Measurements from ENCODE around the gene ACOX3.

ACOX3 gene

GRCh38 chr4:8467016-8467415, 26.5 kb upstream of the ACOX3 start:
- DNase-seq, result no peak

- DNase-seq, result no peak
These were observed 25.4 kb upstream of the ACOX3 start for GRCh38 chr4:8465615-8466611.

DNA sequence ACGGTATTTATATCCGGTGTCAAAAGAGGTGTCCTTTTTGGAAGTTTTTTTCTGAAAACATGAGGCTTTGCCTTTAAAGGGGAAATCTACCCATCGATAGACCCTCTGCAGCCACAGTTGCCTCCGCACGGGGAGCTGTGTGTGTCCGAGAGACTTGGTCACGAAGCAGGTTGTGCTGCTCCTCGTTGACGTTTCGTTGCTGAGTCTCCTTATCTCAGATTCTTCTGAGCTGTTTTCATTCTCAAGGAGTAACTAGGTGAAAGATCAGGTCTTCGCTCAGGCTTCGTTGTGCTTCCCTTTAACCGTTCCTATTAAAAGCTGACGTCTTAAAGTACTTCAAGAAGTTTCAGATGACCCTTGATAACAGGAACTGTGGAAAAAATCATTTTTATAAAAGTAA, 23.9 kb upstream of the ACOX3 start:
- no peak for DNase-seq

DNA sequence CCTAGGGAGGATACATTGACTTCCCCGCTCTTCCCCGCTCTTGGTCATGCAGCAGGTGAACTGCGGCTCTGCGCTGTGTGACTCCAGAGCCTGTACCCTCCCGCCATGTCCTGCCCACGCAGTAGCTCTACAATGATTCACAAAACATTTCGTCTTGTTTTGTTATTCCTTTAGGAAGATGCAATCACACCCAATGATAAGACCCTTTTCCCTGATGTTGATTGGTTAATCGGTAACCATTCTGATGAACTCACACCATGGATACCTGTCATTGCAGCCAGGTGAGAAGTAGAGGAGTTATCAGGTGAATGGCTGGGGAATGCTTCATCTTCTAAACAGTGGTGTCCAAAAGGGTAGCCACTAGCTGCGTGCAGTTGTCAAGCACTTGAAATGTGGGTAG, 23.3 kb upstream of the ACOX3 start:
- DNase-seq, result no peak

- no peak for DNase-seq
These were observed 21.1 kb upstream of the ACOX3 start for GRCh38 chr4:8461616-8462015.

DNA sequence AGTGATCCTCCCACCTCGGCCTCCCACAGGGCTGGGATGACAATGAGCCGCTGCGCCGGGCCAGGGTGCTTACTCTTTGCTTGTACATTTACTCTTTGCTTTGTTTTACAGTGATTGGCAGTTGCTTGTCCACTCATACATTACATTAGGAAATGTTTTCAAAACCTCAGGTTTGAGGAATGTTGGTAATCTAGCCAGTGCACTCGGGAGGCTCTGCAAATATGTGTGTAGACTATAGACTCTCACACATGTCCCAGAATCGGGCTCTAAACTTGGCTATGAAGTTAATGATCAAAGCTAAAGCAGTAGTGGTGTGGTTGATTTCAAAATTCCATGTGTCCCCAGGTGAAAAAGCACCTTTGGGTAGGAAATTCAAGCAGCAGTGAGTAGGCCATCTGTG, 20.6 kb upstream of the ACOX3 start:
- no peak for DNase-seq

DNA sequence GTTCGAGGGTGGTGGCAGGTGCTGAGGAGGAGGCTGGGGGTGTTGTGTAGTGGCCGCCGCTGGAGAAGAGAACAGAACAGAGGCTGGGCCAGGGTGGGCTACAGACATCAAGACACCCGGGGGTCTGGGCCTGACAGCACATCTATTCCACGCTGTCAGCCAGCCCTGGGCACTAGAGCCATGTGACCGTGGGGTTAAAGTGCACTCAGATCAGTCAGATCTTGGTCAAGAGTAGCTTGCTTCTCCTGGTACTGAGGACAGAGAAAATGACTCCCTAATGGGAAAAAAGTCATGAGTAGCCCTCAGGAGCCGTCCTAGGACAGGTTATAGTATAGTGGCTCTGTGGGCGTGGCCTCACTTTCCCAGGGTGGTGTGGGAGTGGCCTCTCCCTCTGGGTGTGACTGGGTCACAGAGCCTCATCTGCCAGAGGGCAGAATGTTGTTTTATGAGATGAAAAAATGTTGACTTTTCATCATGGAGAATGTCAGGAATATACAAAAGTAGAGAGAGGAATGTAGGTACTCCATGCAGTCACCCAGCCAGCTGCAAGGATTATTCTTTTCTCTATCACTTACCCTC, 19.4 kb upstream of the ACOX3 start:
- no peak for DNase-seq

- DNase-seq, result no peak
These were observed 17.2 kb upstream of the ACOX3 start for GRCh38 chr4:8457646-8458252.

- no peak for DNase-seq
These were observed 13.4 kb upstream of the ACOX3 start for GRCh38 chr4:8453957-8454356.

- DNase-seq, result no peak
These were observed 11.1 kb upstream of the ACOX3 start for GRCh38 chr4:8451440-8452182.

- no peak for DNase-seq
These were observed 5.6 kb upstream of the ACOX3 start for GRCh38 chr4:8446122-8446521.

DNA sequence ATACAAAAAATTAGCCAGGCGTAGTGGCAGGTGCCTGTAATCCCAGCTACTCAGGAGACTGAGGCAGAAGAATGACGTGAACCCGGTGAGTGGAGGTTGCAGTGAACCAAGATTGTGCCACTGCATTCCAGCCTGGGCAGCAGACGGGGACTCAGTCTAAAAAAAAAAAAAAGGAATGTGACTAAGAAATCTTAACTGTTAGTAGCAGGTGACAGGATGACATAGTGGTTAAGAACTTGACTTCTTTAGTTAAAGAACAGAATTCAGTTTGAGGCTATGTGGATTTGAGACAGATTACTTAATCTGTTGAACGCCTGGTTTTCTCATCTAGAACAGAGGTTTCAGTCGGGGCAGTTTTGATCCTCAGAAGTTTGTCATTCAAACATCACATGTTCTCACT, 3.3 kb upstream of the ACOX3 start:
- no peak for DNase-seq

GRCh38 chr4:8442596-8443358, 2.3 kb upstream of the ACOX3 start:
- DNase-seq, result no peak

- DNase-seq, result no peak
These were observed 1.1 kb upstream of the ACOX3 start for GRCh38 chr4:8441499-8442091.

DNA sequence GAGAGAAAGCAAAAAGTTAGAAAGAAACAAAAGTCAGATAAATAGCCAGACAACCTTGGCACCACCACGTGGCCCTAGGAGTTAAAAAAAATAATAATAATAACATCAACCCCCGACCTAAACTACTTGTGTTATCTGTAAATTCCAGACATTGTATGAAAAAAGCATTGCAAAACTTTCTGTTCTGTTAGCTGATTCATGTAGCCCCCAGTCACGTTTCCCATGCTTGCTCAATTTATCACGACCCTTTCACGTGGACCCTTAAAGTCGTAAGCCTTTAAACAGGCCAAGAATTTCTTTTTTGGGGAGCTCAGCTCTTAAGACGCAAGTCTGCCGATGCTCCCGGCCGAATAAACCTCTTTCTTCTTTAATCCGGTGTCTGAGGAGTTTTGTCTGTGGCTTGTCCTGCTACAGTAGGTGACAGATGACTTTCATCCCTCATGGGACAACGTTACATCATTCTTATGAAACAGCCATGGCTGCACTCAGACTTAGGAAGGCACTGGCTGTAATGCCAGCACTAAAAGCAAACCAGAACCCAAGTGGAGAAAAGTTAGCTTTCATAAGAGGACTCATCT, 520 bp downstream of the ACOX3 start:
- DNase-seq, result no peak

DNA sequence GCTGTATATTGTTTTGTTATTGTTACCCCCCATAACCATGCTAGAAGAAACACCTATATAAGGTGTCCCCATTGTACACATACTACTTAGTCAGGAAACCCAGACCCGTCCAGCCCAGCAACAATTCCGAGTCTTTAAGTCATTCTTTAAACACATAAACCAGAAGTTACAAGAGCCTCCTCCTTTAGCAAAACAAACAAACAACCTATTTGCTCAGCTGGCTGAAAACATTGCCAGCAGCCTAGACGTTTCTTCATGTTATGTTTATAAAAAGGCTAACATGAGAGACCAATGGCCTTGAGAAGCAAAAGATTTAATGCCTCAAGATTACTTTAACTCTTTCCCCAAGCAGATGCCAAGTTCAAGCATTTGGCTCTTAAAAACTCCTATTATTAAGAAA, 1.4 kb downstream of the ACOX3 start:
- no peak for DNase-seq

DNA sequence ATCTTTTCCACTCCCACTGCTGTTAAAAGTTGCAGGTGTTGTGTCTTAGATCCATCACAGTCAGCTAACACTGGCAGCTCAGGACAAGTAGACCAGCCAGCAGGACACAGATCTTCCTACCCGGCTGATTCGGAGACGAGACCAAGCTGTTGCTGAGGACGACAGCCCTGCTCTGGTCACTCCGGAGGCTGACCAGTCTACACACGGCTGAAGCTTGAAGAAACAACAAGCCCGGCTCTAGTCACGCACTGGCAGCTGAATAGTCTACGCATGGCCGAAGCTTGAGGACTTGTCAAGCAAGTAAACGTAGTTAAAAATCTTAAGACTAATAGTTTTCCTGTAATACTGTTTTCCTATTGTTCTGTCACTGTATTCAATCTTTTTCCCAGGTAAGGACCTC, 1.8 kb downstream of the ACOX3 start:
- no peak for DNase-seq

DNA sequence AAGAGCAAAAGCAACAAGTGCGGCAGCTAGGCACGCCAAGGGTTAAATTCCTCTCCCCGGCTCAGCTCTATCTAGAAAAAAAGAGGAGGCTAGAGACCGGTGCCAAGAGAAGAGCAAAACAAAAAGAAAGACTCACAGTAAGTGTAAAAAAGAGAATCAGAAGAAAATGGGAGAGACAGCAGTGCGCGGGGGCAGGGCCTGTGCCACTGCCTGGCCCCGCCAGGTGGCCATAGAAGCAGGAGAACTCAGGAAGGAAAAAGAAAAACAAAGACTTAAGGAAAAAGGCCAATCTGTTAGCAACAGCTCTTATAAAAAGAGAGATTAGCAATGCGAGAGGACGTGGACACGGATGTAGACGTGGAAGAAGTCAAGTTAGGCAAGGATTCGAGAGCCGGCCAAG, 3.2 kb downstream of the ACOX3 start:
- no peak for DNase-seq

- DNase-seq, result no peak
These were observed 4.8 kb downstream of the ACOX3 start for GRCh38 chr4:8435656-8436121.

GRCh38 chr4:8434251-8435073, 6.1 kb downstream of the ACOX3 start:
- DNase-seq, result no peak

DNA sequence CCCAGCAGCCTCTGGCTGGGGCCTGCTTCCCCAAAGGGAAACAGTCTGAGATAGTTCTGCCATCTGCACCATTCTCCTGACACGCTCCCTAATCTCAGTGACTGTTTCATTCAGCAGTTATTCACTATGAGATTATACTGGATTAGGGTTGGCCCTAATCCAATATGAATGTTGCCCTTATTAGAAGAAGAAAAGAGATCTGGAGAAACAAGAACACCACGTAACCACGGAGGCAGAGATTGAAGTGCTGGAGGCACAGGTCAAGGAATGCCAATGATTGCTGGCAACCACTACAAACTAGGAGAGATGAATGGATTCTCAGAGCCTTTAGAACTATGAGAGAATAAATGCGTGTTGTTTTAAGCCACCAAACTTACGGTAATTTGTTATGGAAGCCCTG, 7.4 kb downstream of the ACOX3 start:
- DNase-seq, result no peak
